ENCODE measurements around the gene TOP3A. TPM values are rescaled to one million over a fixed set of nuclear protein-coding genes. Genes with fewer than 3 reads are reported as not detected.

TOP3A gene
- total and polyA plus RNA-seq, 11 donors: 9.4 to 26.1 (median 12.8) TPM

- ATAC-seq (no peak), DNase-seq (no peak)
- H3K36me3 ChIP-seq: peaks cover 0 to 45% (median 34%) of the 10 kb centered on the region in 9 donors
- no peaks in the 10 kb centered on the region for H3K9me3 ChIP-seq
- H3K27me3 ChIP-seq: no peaks in the 10 kb centered on the region
- H3K4me3 ChIP-seq: no peak overlapping the region
- intact Hi-C loops (cut with DNase I): loop anchor here in 2 of 10 donors (5.0 to 10.0 kb wide), 2 partner anchors 48 to 51 kb away; partner anchors contain the start of genes TOP3A (in 2 of the 2) and SMCR8 (in 1 of the 2)
- no peak for TF ChIP-seq CTCF (IDR thresholded peaks at IDR 0.05)
- no peak for TF ChIP-seq POLR2A (IDR thresholded peaks at IDR 0.05)
- H3K4me1 ChIP-seq: peaks cover 0 to 36% (median 30%) of the 10 kb centered on the region in 12 donors
- H3K27ac ChIP-seq: no peak overlapping the region
- WGBS, 4 donors: 89 to 92% (median 91%) methylated on average over 4 to 50 of the region's 50 CpGs
Observed at GRCh38 chr17:18263885-18264682, 50.7 kb downstream of the TOP3A start.

- Histone ChIP-seq H3K27me3 (no peaks in the 10 kb centered on the region), H3K9me3 (no peaks in the 10 kb centered on the region), H3K27ac (peak overlapping the region in 10 of 12 donors; percentile 35 to 99 (median 96)), H3K36me3 (peaks cover 0 to 42% (median 34%) of the 10 kb centered on the region in 9 donors), H3K4me1 (peaks cover 0 to 43% (median 34%) of the 10 kb centered on the region in 12 donors), H3K4me3 (peak overlapping the region in 6 of 12 donors; percentile 74 to 94 (median 88))
- TF ChIP-seq CTCF (IDR thresholded peaks at IDR 0.05) (no peak), POLR2A (IDR thresholded peaks at IDR 0.05) (no peak)
- ATAC-seq: peak in 3 of 4 donors; percentile 4 to 24 (median 17)
- peak in 4 of 5 donors; percentile 57 to 67 (median 64) for DNase-seq
- 51 to 74% (median 66%) methylated on average over 8 to 12 of the region's 12 CpGs for WGBS, 4 donors
- intact Hi-C loops (cut with DNase I): loop anchor here in 2 of 10 donors (5.0 to 10.0 kb wide), 2 partner anchors 50 to 52 kb away; partner anchors contain the start of genes TOP3A (in 2 of the 2) and SMCR8 (in 1 of the 2)
Observed at GRCh38 chr17:18262641-18263040, 52.2 kb downstream of the TOP3A start.

GRCh38 chr17:18262111-18262510, 52.7 kb downstream of the TOP3A start:
- H3K9me3 ChIP-seq: no peaks in the 10 kb centered on the region
- intact Hi-C loops (cut with DNase I): loop anchor here in 2 of 10 donors (5.0 to 10.0 kb wide), 2 partner anchors 50 to 53 kb away; partner anchors contain the start of genes TOP3A (in 2 of the 2) and SMCR8 (in 1 of the 2)
- no peaks in the 10 kb centered on the region for H3K27me3 ChIP-seq
- TF ChIP-seq CTCF (IDR thresholded peaks at IDR 0.05): no peak
- no peak for TF ChIP-seq POLR2A (IDR thresholded peaks at IDR 0.05)
- peaks cover 0 to 38% (median 34%) of the 10 kb centered on the region in 9 donors for H3K36me3 ChIP-seq
- H3K4me1 ChIP-seq: peaks cover 3 to 48% (median 39%) of the 10 kb centered on the region in 12 donors
- ATAC-seq (no peak), DNase-seq (no peak)
- H3K4me3 ChIP-seq: peak overlapping the region in 8 of 12 donors; percentile 58 to 94 (median 84)
- WGBS, 4 donors: 62 to 80% (median 76%) methylated on average over 2 of the region's 2 CpGs
- H3K27ac ChIP-seq: peak overlapping the region; percentile 6 to 99 (median 95)

- no peak for TF ChIP-seq POLR2A (IDR thresholded peaks at IDR 0.05)
- TF ChIP-seq CTCF (IDR thresholded peaks at IDR 0.05): no peak
- H3K4me3 ChIP-seq: peak overlapping the region in 11 of 12 donors; percentile 58 to 94 (median 82)
- H3K9me3 ChIP-seq: no peaks in the 10 kb centered on the region
- no peaks in the 10 kb centered on the region for H3K27me3 ChIP-seq
- intact Hi-C loops (cut with DNase I): loop anchor here in 7 of 10 donors (2.0 to 10.0 kb wide), 6 partner anchors 15 to 79 kb away; partner anchors contain the start of genes TOP3A (in 4 of the 7), SMCR8 (in 3 of the 7), ALKBH5 (in 1 of the 7) and LLGL1 (in 1 of the 7)
- WGBS, 4 donors: 64 to 76% (median 71%) methylated on average over 2 to 3 of the region's 3 CpGs
- no peak for DNase-seq
- H3K36me3 ChIP-seq: peaks cover 0 to 38% (median 34%) of the 10 kb centered on the region in 9 donors
- ATAC-seq: no peak
- H3K4me1 ChIP-seq: peaks cover 6 to 53% (median 43%) of the 10 kb centered on the region in 12 donors
- H3K27ac ChIP-seq: peak overlapping the region; percentile 6 to 99 (median 95)
Observed at GRCh38 chr17:18261659-18262058, 53.1 kb downstream of the TOP3A start.
